ENCODE data around the gene ENHO.

DNA sequence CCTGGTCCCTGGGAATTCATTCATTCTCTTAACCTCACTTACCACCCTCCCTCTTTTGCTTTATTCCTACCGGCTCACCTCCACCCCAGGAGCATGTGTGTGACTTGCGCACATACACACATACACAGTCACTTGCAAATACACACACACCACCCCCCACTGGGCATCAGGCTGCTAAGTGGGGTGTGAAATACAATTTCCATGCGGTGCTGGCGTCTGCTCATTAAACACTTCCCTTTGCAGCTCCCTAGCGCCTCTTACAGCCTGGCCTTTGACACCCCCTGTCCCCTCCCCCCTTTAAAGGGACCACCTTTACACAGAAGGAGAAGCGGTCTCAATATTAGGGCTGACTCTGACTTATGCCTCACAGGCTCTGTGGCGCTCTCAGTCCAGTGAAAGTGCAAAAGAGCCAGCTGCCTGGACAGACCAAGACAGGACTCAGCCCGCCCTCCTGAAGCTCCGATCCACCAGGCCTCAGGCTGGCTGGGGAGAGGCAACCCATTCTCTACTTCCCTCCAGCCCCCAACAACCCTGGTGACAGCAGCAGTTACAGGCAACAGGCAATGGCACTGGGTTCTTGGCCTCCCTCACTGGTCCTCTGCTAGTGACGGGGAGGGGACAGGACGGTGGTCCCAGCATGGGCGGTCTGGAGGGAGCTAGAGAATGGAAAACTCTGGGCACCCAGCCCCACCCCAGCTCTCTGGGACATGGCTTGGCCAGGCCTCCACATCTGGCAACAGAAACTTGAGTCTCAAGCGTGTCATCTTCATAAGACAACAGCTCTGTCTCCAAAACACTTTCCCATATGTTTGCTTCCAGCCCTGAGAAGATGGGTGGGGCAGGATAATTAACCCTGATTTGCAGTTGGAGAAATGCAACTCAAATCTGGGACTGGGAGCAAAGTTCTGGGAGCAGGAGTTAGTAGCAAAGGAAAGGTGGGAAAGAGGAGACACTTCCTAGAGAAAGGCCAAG is 12.0 kb downstream of the ENHO start:
- TF ChIP-seq USF2 (IDR thresholded peaks at IDR 0.05; ENCODE audit: low read length), result no peak
- no peak for TF ChIP-seq TAF1 (IDR thresholded peaks at IDR 0.05; ENCODE audit: low read depth, low read length)
